VCaP (cell line): ENCODE data around the gene PIK3CD.

Experiments used
- H3K27ac ChIP-seq: fragments of 450-650 bp; 2 replicates; pipeline ENCODE4 v1.5.1; 2017
- TF ChIP-seq, protein P1 (sequence below): fragments of 450-650 bp; conservative IDR thresholded peaks from 2 replicates; pipeline ENCODE4 v1.5.1; 2017; ENCODE audit warnings: mild to moderate bottlenecking, moderate library complexity

Gene PIK3CD

DNA sequence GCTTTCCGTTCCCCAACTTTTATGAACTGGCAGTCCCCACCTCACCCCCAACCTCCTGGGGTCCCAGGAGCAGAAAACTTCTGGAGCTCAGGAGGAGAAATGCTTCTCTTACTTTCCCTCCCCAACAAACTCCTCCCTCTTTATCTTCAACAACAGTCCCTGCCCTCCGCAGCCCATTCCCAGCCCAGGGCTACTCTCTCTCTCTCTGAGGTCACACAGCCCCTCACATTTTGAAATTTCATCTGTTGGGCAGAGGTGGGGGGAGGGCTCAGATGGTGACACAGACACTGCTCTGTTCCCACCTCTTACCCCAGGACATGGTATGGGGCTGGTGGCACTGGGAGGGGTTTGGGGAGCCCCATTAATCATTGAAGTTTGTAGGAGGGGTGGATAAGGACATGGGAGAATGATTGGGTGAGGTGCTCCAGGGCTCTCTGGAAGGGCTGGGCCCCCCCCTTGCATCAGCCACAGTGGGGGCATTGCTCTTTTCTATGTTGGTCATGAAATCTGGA, 6.0 kb downstream of the PIK3CD start:
- no peak overlapping the region for H3K27ac ChIP-seq
- TF ChIP-seq, protein P1, sequence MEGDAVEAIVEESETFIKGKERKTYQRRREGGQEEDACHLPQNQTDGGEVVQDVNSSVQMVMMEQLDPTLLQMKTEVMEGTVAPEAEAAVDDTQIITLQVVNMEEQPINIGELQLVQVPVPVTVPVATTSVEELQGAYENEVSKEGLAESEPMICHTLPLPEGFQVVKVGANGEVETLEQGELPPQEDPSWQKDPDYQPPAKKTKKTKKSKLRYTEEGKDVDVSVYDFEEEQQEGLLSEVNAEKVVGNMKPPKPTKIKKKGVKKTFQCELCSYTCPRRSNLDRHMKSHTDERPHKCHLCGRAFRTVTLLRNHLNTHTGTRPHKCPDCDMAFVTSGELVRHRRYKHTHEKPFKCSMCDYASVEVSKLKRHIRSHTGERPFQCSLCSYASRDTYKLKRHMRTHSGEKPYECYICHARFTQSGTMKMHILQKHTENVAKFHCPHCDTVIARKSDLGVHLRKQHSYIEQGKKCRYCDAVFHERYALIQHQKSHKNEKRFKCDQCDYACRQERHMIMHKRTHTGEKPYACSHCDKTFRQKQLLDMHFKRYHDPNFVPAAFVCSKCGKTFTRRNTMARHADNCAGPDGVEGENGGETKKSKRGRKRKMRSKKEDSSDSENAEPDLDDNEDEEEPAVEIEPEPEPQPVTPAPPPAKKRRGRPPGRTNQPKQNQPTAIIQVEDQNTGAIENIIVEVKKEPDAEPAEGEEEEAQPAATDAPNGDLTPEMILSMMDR = no peak

DNA sequence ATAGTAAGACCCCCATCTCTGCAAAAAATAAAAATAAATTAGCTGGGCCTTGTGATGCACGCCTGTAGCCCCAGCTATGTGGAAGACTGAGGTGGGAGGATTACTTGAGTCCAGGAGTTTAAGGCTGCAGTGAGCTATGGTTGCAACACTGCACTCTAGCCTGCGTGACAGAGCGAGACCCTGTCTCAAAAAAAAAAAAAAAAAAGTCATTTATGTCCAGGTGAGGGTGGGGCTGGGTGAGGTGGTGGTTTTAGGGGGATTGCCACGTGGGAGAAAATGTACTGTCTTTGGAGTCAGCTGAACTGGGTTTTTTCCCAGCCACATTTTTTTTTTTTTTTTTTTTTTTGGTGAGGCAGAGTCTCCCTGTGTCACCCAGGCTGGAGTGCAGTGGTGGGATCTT, 6.7 kb downstream of the PIK3CD start:
- H3K27ac ChIP-seq = no peak overlapping the region
- TF ChIP-seq, protein P1 = no peak

DNA sequence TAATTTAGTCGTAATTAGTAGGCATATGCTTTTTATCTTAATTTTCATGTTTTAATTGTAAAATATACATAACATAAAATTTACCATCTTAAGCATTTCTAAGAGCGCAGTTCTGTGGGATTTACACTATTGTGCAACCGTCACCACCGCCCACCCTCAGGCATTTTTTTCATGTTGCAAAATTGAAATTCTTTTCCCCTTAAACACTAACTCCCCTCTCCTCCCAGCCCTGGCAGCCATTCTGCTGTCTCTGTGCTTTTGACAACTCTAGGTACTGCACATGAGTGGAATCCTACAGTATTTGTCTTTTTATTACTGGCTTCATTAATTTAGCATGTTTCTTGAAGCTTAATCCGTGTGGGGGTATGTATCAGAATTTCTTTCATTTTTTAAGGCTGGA, 7.8 kb downstream of the PIK3CD start:
- TF ChIP-seq, protein P1 = no peak
- no peak overlapping the region for H3K27ac ChIP-seq

DNA sequence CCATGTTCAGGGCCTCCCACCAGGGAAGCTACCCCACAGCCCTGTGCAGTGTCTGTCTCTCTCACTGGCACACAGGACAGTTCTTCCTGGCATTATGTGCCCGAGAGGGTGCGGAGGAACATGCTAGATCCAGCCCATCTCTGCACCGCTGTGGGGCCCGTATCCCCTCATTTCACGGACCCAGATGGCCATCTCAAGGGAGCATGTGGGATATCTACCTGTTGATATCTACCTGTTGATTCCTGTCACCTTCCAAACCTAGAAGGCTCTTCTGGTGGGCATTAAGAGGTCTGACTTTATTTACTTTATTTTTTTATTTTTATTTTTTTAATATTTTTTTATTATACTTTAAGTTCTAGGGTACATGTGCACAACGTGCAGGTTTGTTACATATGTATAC, 11.7 kb downstream of the PIK3CD start:
- TF ChIP-seq, protein P1 = no peak
- H3K27ac ChIP-seq = peak overlapping the region; percentile 42; the same call in 1 of the 2 replicates

DNA sequence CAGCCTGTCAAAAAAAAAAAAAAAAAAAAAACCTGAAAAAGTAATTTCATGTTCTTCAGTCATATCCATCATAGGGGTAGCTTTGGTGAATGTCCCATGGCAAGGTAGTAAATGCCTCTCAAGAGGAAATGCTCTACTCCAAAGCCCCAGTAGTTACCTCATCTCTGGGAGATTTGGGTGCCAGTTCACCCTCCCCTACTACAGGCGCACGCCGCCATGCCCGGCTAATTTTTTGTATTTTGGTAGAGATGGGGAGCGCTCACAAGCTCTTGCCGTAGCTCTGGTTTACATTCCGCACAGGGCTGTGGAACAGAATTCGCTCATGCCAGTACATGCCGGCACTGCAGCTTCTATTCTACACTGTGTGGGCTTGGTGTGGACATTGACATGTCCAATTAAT, 13.7 kb downstream of the PIK3CD start:
- H3K27ac ChIP-seq = no peak overlapping the region
- TF ChIP-seq, protein P1 = no peak

DNA sequence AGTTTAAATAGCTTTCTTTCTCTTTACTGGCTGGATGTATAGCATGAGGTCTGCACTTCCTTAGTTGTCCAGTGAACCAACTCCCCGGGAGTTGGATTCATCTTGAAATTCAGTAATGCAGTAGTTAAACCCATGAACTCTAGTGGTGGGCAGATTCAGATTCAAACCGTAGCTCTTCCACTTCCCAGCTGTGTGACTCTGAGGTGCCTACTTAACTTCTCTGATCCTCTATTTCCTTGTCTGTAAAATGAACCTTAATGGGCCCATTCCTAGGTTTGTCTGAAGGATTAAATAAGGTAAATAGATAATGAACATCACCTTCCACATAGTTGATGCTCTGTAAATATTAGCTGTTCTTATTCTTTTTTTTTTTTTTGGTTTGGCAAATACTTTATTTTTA, 16.5 kb downstream of the PIK3CD start:
- TF ChIP-seq, protein P1 = no peak
- no peak overlapping the region for H3K27ac ChIP-seq

DNA sequence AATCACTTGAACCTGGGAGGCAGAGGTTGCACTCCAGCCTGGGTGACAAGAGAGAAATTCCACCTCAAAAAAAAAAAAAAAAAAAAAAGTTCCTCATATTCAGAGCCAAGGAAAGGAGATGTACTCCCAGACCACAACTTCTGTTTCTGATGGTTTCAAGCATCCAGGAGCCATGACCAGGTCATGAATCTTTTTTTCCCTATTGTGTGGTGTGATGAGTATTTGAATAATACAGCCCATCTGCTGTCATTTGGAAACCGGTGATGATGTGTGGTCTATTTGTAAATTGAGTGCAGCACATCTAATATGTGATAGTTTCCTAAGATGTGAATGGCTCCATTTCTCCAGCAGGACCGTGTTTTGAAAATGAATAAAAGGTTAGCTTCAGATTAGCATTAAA, 18.6 kb downstream of the PIK3CD start:
- H3K27ac ChIP-seq = no peak overlapping the region
- TF ChIP-seq, protein P1 = no peak
